Gastrocnemius medialis (tissue), 4 donors: Measurements from ENCODE around the gene SPACA5.

Experiments used
- POLR2A ChIP-seq, 2 donors: fragments of 450-650 bp; IDR thresholded peaks; one replicate each; pipeline ENCODE4 v1.6.1; 2017; ENCODE audit warnings: antibody characterized with exemption in 2 of 2, mild to moderate bottlenecking in 2 of 2, moderate library complexity in 2 of 2
- TF ChIP-seq, protein P1 (sequence below), 5 experiments: fragments of 450-650 bp in 3 of 5; fragments of 200-600 bp in 2 of 5; sonication (generic) in 2 of 5; IDR thresholded peaks in 4 of 5; conservative IDR thresholded peaks in 1 of 5; 1 replicate in 4 of 5; 2 replicates in 1 of 5; pipeline ENCODE4 v1.5.1; 2016 to 2019; ENCODE audit warnings: antibody characterized with exemption in 5 of 5, mild to moderate bottlenecking in 3 of 5, moderate library complexity in 3 of 5

GRCh38 chrX:48046846-48047245, 40.1 kb downstream of the SPACA5 start:
- TF ChIP-seq POLR2A (IDR thresholded peaks at IDR 0.05): no peak
- TF ChIP-seq, protein P1, sequence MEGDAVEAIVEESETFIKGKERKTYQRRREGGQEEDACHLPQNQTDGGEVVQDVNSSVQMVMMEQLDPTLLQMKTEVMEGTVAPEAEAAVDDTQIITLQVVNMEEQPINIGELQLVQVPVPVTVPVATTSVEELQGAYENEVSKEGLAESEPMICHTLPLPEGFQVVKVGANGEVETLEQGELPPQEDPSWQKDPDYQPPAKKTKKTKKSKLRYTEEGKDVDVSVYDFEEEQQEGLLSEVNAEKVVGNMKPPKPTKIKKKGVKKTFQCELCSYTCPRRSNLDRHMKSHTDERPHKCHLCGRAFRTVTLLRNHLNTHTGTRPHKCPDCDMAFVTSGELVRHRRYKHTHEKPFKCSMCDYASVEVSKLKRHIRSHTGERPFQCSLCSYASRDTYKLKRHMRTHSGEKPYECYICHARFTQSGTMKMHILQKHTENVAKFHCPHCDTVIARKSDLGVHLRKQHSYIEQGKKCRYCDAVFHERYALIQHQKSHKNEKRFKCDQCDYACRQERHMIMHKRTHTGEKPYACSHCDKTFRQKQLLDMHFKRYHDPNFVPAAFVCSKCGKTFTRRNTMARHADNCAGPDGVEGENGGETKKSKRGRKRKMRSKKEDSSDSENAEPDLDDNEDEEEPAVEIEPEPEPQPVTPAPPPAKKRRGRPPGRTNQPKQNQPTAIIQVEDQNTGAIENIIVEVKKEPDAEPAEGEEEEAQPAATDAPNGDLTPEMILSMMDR (IDR thresholded peaks at IDR 0.05 in 4 of 5, conservative IDR thresholded peaks at IDR 0.05 in 1 of 5): no peak
